K562 (cell line): ENCODE measurements around the gene SMU1. TPM values are rescaled to one million over a fixed set of nuclear protein-coding genes. Genes with fewer than 3 reads are reported as not detected.

Source experiments
- ATAC-seq: fragments of 200-7000 bp; cut with Tn5 transposase; 3 replicates; pipeline ENCODE4 v1.9.1; 2020; ENCODE audit warnings: moderate library complexity
- BruUV-seq: library from RNA; stranded (reverse); fragments of 400-500 nt; replicated peaks from 2 replicates; lab custom pipeline; 2021; lab: Mats Ljungman, UMichigan
- CTCF ChIA-PET: fragments of 300-600 bp; formaldehyde crosslinking; extraction: SDS; loops from one replicate; lab custom pipeline; 2021; ENCODE audit warnings: low intra/inter-chr PET ratio; lab: Yijun Ruan, JAX
- POLR2A ChIA-PET: fragments of 300-600, 350-650 bp; sonication (Branson Sonifier 250); formaldehyde crosslinking; extraction: SDS; loops from one replicate; lab custom pipeline; 2021; ENCODE audit warnings: antibody characterized with exemption, inconsistent platforms; lab: Yijun Ruan, JAX
- DNase-seq, 4 experiments: peaks; one replicate each; pipeline versions ENCODE4 v3.0.0 to v3.0.0-alpha.2; 2011 to 2018; ENCODE audit warnings: low spot score in 3 of 4, mixed read lengths in 3 of 4; ENCODE audit errors: extremely low read depth in 1 of 4
- FAIRE-seq: peaks from 2 replicates; lab custom pipeline; 2011; peaks lifted over from hg19 to GRCh38; lab: Jason Lieb, UNC
- H2AFZ ChIP-seq: 2 replicates; pipeline ENCODE4 v1.6.0; 2011; ENCODE audit warnings: low read depth, low read length, control low read depth, inconsistent platforms
- H3K27ac ChIP-seq: fragments of 200-600 bp; 3 replicates; pipeline ENCODE4 v1.8.0; 2011; ENCODE audit warnings: low read depth, mild to moderate bottlenecking, control low read depth, inconsistent platforms, low read length, moderate library complexity, mixed read lengths; ENCODE audit errors: extremely low read depth
- H3K27me3 ChIP-seq, 2 experiments: fragments of 300-600 bp in 1 of 2; 2 replicates in 1 of 2; 3 replicates in 1 of 2; pipeline versions ENCODE4 v1.6.0 to v1.8.0; 2011; ENCODE audit warnings: inconsistent platforms in 2 of 2, low read length in 2 of 2, mild to moderate bottlenecking in 1 of 2, mixed read lengths in 1 of 2, moderate library complexity in 1 of 2; ENCODE audit not compliant: control insufficient read depth in 2 of 2, insufficient read depth in 2 of 2
- H3K36me3 ChIP-seq: fragments of 300-600 bp; 3 replicates; pipeline ENCODE4 v1.8.0; 2011; ENCODE audit warnings: mild to moderate bottlenecking, low read length, inconsistent platforms; ENCODE audit not compliant: control insufficient read depth, insufficient read depth
- H3K4me1 ChIP-seq, 2 experiments: fragments of 200-600 bp in 1 of 2; replicated peaks in 1 of 2; 2 replicates in 1 of 2; 3 replicates in 1 of 2; pipeline versions ENCODE4 v1.5.1 to v1.8.0; 2011; ENCODE audit warnings: inconsistent platforms in 2 of 2, low read length in 2 of 2, mild to moderate bottlenecking in 1 of 2, mixed read lengths in 1 of 2, moderate library complexity in 1 of 2; ENCODE audit not compliant: control insufficient read depth in 2 of 2, insufficient read depth in 2 of 2
- H3K4me2 ChIP-seq: 2 replicates; pipeline ENCODE4 v1.6.1; 2011; ENCODE audit warnings: low read length, control low read depth, inconsistent platforms, mixed read lengths; ENCODE audit not compliant: insufficient read depth
- H3K4me3 ChIP-seq: fragments of 200-600 bp; sonication (generic), shearing (Covaris generic); 2 replicates; pipeline ENCODE4 v1.5.1; 2016; ENCODE audit warnings: control low read depth, inconsistent platforms
- H3K79me2 ChIP-seq: fragments of 200-600 bp; 3 replicates; pipeline ENCODE4 v1.8.0; 2011; ENCODE audit warnings: low read length, inconsistent platforms; ENCODE audit not compliant: control insufficient read depth, insufficient read depth
- H3K9ac ChIP-seq, 2 experiments: 2 replicates each; pipeline versions ENCODE4 v1.6.0 to v1.6.1; 2011; ENCODE audit warnings: low read depth in 2 of 2, low read length in 2 of 2, control low read depth in 1 of 2, inconsistent platforms in 1 of 2, mild to moderate bottlenecking in 1 of 2, mixed read lengths in 1 of 2; ENCODE audit not compliant: insufficient read depth in 1 of 2
- H3K9me1 ChIP-seq: one replicate; pipeline ENCODE4 v1.6.0; 2011; ENCODE audit warnings: inconsistent platforms, mild to moderate bottlenecking, low read length, moderate library complexity; ENCODE audit not compliant: control insufficient read depth, insufficient read depth
- H3K9me3 ChIP-seq: replicated peaks from 2 replicates; pipeline ENCODE4 v1.5.1; 2011; ENCODE audit warnings: low read depth, low read length, inconsistent platforms; ENCODE audit not compliant: control insufficient read depth, insufficient read depth
- H4K20me1 ChIP-seq: replicated peaks from 2 replicates; pipeline ENCODE4 v1.6.1; 2011; ENCODE audit warnings: low read length, inconsistent platforms, mixed read lengths; ENCODE audit not compliant: control insufficient read depth, insufficient read depth
- CBFB ChIP-seq: sonication (generic); formaldehyde crosslinking; IDR thresholded peaks from 2 replicates; pipeline ENCODE4 v1.4.0; 2020; ENCODE audit warnings: mild to moderate bottlenecking, missing genetic modification reagents
- IRF2 ChIP-seq: sonication (generic); formaldehyde crosslinking; IDR thresholded peaks from 2 replicates; pipeline ENCODE4 v1.8.1; 2022; ENCODE audit warnings: mild to moderate bottlenecking, missing genetic modification reagents
- KHSRP ChIP-seq: fragments of 450-650 bp; IDR thresholded peaks from 2 replicates; pipeline ENCODE4 v1.6.1; 2017
- MAFG ChIP-seq: fragments of 450-650 bp; conservative IDR thresholded peaks from 2 replicates; pipeline ENCODE4 v1.6.1; 2016; ENCODE audit warnings: missing genetic modification characterization, missing compliant biosample characterization
- MECOM ChIP-seq: fragments of 250-450 bp; sonication (Bioruptor Pico); IDR thresholded peaks from 2 replicates; pipeline ENCODE4 v1.8.0; 2022; ENCODE audit warnings: inconsistent platforms
- POLR2A ChIP-seq: fragments of 450-650 bp; conservative IDR thresholded peaks from 2 replicates; pipeline ENCODE4 v1.6.1; 2016
- RUNX1 ChIP-seq: sonication (generic); IDR thresholded peaks from 2 replicates; pipeline ENCODE4 v1.6.1; 2016; ENCODE audit warnings: antibody characterized with exemption, low read depth
- TEAD1 ChIP-seq, 2 experiments: fragments of 450-650 bp in 1 of 2; sonication (generic) in 1 of 2; formaldehyde crosslinking; IDR thresholded peaks; 2 replicates each; pipeline versions ENCODE4 v1.4.0 to v1.8.0; 2020 to 2022; ENCODE audit warnings: mild to moderate bottlenecking in 2 of 2, missing genetic modification reagents in 1 of 2
- ZNF253 ChIP-seq: fragments of 250-450 bp; sonication (Bioruptor Pico); conservative IDR thresholded peaks from 2 replicates; pipeline ENCODE4 v1.6.1; 2021; ENCODE audit warnings: mild to moderate bottlenecking
- WGBS: fragments of 100-300 bp; shearing (Covaris generic); methylation state at CpG from one replicate; pipeline ENCODE4 v1.1.6; 2016; ENCODE audit warnings: low coverage, mixed read lengths; ENCODE audit not compliant: insufficient coverage; ENCODE audit errors: missing lambda C conversion rate; 5-methylcytosine and 5-hydroxymethylcytosine counted together
- in situ Hi-C: fragments of 300-500 bp; cut with MboI; formaldehyde crosslinking; loops from 4 replicates; pipeline ENCODE4 v1.15.0; 2018; ENCODE audit warnings: inconsistent platforms, mixed read lengths
- intact Hi-C: fragments of 100-400 bp; cut with micrococcal nuclease; formaldehyde crosslinking; loops from 2 replicates; pipeline ENCODE4 v1.14.2; 2022
- polyA plus RNA-seq, 8 experiments: library from polyadenylated mRNA; depleted of rRNA in 4 of 8; stranded (reverse) in 5 of 8; unstranded in 3 of 8; fragments of >200 nt; fragmentation: Nextera tagmentation in 2 of 8; fragmentation: Illumina TruSeq in 1 of 8; extraction: Ambion mirVana in 2 of 8; extraction: Trizol in 1 of 8; gene quantifications; 2 replicates each; pipeline versions ENCODE4 v1.2.1 to v1.2.3, GENCODE V29; 2011 to 2014; ENCODE audit warnings: inconsistent platforms in 1 of 8, missing spikeins in 1 of 8
- total RNA-seq, 7 experiments: library from RNA; depleted of rRNA in 6 of 7; stranded (reverse); fragments of >200 nt in 6 of 7; fragmentation: Illumina TruSeq in 2 of 7; extraction: Trizol in 2 of 7; gene quantifications; 2 replicates each; pipeline versions ENCODE4 v1.2.1 to v1.2.3, GENCODE V29; 2011 to 2021; ENCODE audit warnings: low replicate concordance in 1 of 7
- TF ChIP-seq, protein P1 (sequence below): fragments of 250-450 bp; sonication (Bioruptor Pico); IDR thresholded peaks from 2 replicates; pipeline ENCODE4 v1.4.0; 2020; ENCODE audit warnings: borderline replicate concordance
- TF ChIP-seq, protein P2 (sequence below): fragments of 450-650 bp; IDR thresholded peaks from 2 replicates; pipeline ENCODE4 v1.6.1; 2014; ENCODE audit warnings: low read depth, mild to moderate bottlenecking, moderate library complexity, borderline replicate concordance
- TF ChIP-seq, protein P3 (sequence below): fragments of 200-800 bp; sonication (Bioruptor generic); IDR thresholded peaks from 2 replicates; pipeline ENCODE4 v1.6.1; 2017; ENCODE audit warnings: missing genetic modification characterization, missing compliant biosample characterization
- TF ChIP-seq, protein P4 (sequence below): fragments of 450-650 bp; IDR thresholded peaks from 2 replicates; pipeline ENCODE4 v1.6.1; 2016; ENCODE audit warnings: mild to moderate bottlenecking

SMU1 gene
- total and polyA plus RNA-seq, 9 of the 15 experiments (the other 6 are each of a cell fraction or from before 2014, with no cell fraction given) = 13.2 to 33.4 (median 20.7) TPM

DNA sequence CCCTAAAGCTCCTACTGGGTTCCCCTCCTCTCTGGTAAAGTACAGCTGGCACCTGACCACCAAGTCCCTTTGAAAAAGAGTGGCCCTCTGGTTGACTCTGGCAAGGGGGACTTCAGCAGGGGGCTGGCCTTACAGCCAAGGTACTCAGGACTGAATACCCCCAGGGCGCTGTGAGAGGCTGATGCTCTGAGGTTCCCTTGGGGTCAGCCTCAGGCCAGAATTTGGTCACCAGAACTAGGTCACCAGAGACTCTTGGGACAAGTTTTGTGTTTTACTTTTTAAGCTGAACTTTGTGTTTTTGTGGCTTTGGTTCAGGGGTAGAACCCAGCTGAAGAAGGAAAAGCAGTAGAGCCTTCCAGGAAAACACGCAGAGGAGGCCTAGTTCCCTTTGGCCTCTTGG is 23.3 kb upstream of the SMU1 start:
- no peak for FAIRE-seq
- WGBS = 46% methylated on average over 2 of the region's 2 CpGs
- no peak for DNase-seq
- H3K9me3 ChIP-seq = no peaks in the 10 kb centered on the region
- no peaks in the 10 kb centered on the region for H3K79me2 ChIP-seq
- H3K4me2 ChIP-seq = no peak overlapping the region
- ChIA-PET POLR2A (no interaction called here), CTCF (no interaction called here)
- in situ Hi-C loops = loop anchor here (10.0 kb wide), 1 partner anchor 135 kb away; no protein-coding TSS in a partner anchor
- H3K4me3 ChIP-seq = no peak overlapping the region
- no peak overlapping the region for H3K9ac ChIP-seq
- H3K36me3 ChIP-seq = no peaks in the 10 kb centered on the region
- H3K4me1 ChIP-seq = no peaks in the 10 kb centered on the region; a peak in 1 of 5 replicates
- no peaks in the 10 kb centered on the region for H4K20me1 ChIP-seq
- no peaks in the 10 kb centered on the region for H3K9me1 ChIP-seq
- no peak for TF ChIP-seq POLR2A
- TF ChIP-seq, protein P1, sequence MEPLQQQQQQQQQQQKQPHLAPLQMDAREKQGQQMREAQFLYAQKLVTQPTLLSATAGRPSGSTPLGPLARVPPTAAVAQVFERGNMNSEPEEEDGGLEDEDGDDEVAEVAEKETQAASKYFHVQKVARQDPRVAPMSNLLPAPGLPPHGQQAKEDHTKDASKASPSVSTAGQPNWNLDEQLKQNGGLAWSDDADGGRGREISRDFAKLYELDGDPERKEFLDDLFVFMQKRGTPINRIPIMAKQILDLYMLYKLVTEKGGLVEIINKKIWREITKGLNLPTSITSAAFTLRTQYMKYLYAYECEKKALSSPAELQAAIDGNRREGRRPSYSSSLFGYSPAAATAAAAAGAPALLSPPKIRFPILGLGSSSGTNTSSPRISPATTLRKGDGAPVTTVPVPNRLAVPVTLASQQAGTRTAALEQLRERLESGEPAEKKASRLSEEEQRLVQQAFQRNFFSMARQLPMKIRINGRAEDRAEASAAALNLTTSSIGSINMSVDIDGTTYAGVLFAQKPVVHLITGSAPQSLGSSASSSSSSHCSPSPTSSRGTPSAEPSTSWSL (CRISPR knock-in tag) = no peak
- no peak for TF ChIP-seq IRF2 (CRISPR knock-in tag)
- no peak for TF ChIP-seq ZNF253 (CRISPR knock-in tag)
- TF ChIP-seq, protein P2, sequence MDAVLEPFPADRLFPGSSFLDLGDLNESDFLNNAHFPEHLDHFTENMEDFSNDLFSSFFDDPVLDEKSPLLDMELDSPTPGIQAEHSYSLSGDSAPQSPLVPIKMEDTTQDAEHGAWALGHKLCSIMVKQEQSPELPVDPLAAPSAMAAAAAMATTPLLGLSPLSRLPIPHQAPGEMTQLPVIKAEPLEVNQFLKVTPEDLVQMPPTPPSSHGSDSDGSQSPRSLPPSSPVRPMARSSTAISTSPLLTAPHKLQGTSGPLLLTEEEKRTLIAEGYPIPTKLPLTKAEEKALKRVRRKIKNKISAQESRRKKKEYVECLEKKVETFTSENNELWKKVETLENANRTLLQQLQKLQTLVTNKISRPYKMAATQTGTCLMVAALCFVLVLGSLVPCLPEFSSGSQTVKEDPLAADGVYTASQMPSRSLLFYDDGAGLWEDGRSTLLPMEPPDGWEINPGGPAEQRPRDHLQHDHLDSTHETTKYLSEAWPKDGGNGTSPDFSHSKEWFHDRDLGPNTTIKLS = no peak
- no peak for TF ChIP-seq TEAD1 (CRISPR knock-in tag; IDR thresholded peaks at IDR 0.05)
- no peak for TF ChIP-seq MAFG (tag)
- TF ChIP-seq, protein P3, sequence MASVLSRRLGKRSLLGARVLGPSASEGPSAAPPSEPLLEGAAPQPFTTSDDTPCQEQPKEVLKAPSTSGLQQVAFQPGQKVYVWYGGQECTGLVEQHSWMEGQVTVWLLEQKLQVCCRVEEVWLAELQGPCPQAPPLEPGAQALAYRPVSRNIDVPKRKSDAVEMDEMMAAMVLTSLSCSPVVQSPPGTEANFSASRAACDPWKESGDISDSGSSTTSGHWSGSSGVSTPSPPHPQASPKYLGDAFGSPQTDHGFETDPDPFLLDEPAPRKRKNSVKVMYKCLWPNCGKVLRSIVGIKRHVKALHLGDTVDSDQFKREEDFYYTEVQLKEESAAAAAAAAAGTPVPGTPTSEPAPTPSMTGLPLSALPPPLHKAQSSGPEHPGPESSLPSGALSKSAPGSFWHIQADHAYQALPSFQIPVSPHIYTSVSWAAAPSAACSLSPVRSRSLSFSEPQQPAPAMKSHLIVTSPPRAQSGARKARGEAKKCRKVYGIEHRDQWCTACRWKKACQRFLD (CRISPR knock-in tag) = no peak
- TF ChIP-seq, protein P4, sequence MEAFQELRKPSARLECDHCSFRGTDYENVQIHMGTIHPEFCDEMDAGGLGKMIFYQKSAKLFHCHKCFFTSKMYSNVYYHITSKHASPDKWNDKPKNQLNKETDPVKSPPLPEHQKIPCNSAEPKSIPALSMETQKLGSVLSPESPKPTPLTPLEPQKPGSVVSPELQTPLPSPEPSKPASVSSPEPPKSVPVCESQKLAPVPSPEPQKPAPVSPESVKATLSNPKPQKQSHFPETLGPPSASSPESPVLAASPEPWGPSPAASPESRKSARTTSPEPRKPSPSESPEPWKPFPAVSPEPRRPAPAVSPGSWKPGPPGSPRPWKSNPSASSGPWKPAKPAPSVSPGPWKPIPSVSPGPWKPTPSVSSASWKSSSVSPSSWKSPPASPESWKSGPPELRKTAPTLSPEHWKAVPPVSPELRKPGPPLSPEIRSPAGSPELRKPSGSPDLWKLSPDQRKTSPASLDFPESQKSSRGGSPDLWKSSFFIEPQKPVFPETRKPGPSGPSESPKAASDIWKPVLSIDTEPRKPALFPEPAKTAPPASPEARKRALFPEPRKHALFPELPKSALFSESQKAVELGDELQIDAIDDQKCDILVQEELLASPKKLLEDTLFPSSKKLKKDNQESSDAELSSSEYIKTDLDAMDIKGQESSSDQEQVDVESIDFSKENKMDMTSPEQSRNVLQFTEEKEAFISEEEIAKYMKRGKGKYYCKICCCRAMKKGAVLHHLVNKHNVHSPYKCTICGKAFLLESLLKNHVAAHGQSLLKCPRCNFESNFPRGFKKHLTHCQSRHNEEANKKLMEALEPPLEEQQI = no peak
- TF ChIP-seq CBFB (CRISPR knock-in tag) = no peak
- TF ChIP-seq MECOM (CRISPR knock-in tag) = no peak
- TF ChIP-seq RUNX1 = no peak
- TF ChIP-seq KHSRP = no peak
- no peak overlapping the region for H3K27ac ChIP-seq
- intact Hi-C loops = no loop called here
- no peak for ATAC-seq
- no peaks in the 10 kb centered on the region for H3K27me3 ChIP-seq
- peak overlapping the region; percentile 26; the same call in 1 of the 2 replicates for H2AFZ ChIP-seq
- BruUV-seq = no TSS peak
